Activated CD4-positive, alpha-beta T cell treated with anti-CD3 and anti-CD28 coated beads, Interleukin-2, amount 50 U/mL, for 48 hours (primary cell): ENCODE measurements around the gene THYN1.
"Not testable (repeated sequence)": the region's sequence is repeated elsewhere in the genome, so short reads cannot be mapped to it uniquely, and the experiment has no call there.

Experiments used
- DNase-seq, 2 experiments: peaks; one replicate each; pipeline ENCODE4 v3.0.0-alpha.2; 2020

THYN1 gene

GRCh38 chr11:134273317-134273712, 20.2 kb upstream of the THYN1 start:
- DNase-seq: no peak

GRCh38 chr11:134272381-134273316, 19.5 kb upstream of the THYN1 start:
- DNase-seq: no peak

GRCh38 chr11:134271978-134272377, 18.8 kb upstream of the THYN1 start:
- no peak for DNase-seq

- DNase-seq: no peak
These were observed 17.1 kb upstream of the THYN1 start for GRCh38 chr11:134270250-134270714.

- no peak for DNase-seq
These were observed 14.8 kb upstream of the THYN1 start for GRCh38 chr11:134267966-134268365.

GRCh38 chr11:134267461-134267860, 14.3 kb upstream of the THYN1 start:
- DNase-seq: no peak

- no peak for DNase-seq
These were observed 13.7 kb upstream of the THYN1 start for GRCh38 chr11:134266841-134267251.

- DNase-seq: no peak
These were observed 13.3 kb upstream of the THYN1 start for GRCh38 chr11:134266440-134266839.

GRCh38 chr11:134264966-134265764, 12.0 kb upstream of the THYN1 start:
- DNase-seq: no peak

GRCh38 chr11:134261626-134262488, 8.7 kb upstream of the THYN1 start:
- peak; percentile 21 to 36 for DNase-seq

GRCh38 chr11:134260983-134261382, 7.8 kb upstream of the THYN1 start:
- no peak for DNase-seq

GRCh38 chr11:134260503-134260902, 7.4 kb upstream of the THYN1 start:
- no peak for DNase-seq

- DNase-seq: no peak
These were observed 5.4 kb upstream of the THYN1 start for GRCh38 chr11:134258577-134258976.

GRCh38 chr11:134257101-134257500, 3.9 kb upstream of the THYN1 start:
- DNase-seq: no peak

- DNase-seq: not testable (repeated sequence)
These were observed 2.0 kb upstream of the THYN1 start for GRCh38 chr11:134255184-134255561.

GRCh38 chr11:134254433-134255183, 1.5 kb upstream of the THYN1 start:
- no peak for DNase-seq

GRCh38 chr11:134252346-134253187, 585 bp downstream of the THYN1 start:
- peak; percentile 21 to 41 for DNase-seq

- no peak for DNase-seq
These were observed 2.5 kb downstream of the THYN1 start for GRCh38 chr11:134250675-134251074.

- no peak for DNase-seq
These were observed 2.9 kb downstream of the THYN1 start for GRCh38 chr11:134250246-134250645.

GRCh38 chr11:134248910-134249480, 4.2 kb downstream of the THYN1 start:
- DNase-seq: peak in 1 of 2 experiments; percentile 18

- DNase-seq: no peak
These were observed 6.5 kb downstream of the THYN1 start for GRCh38 chr11:134246678-134247077.
